GM12878 (cell line): Measurements from ENCODE around the gene CFAP299.

Experiments
- CREB1 ChIP-seq: IDR thresholded peaks from 2 replicates; pipeline ENCODE4 v1.6.1; 2012; ENCODE audit warnings: low read depth, mild to moderate bottlenecking, inconsistent platforms
- EP300 ChIP-seq, 2 experiments: fragments of 150-350 bp in 1 of 2; IDR thresholded peaks; 2 replicates each; pipeline ENCODE4 v1.6.1; 2011 to 2012; ENCODE audit warnings: low read depth in 2 of 2, low read length in 2 of 2, borderline replicate concordance in 1 of 2, improper control_type of control experiment in 1 of 2, inconsistent platforms in 1 of 2; ENCODE audit not compliant: control insufficient read depth in 1 of 2
- EZH2 ChIP-seq: IDR thresholded peaks from 2 replicates; pipeline ENCODE4 v1.6.1; 2012; ENCODE audit warnings: low read depth, mild to moderate bottlenecking, control low read depth, inconsistent platforms, low read length, borderline replicate concordance; ENCODE audit not compliant: control insufficient read depth
- HDGF ChIP-seq: fragments of 450-650 bp; IDR thresholded peaks from 2 replicates; pipeline ENCODE4 v1.6.1; 2016; ENCODE audit warnings: antibody characterized with exemption
- NFIC ChIP-seq: IDR thresholded peaks from 2 replicates; pipeline ENCODE4 v1.6.1; 2012; ENCODE audit warnings: low read depth, mild to moderate bottlenecking, inconsistent platforms, low read length, moderate library complexity
- POLR2AphosphoS5 ChIP-seq: IDR thresholded peaks from 2 replicates; pipeline ENCODE4 v1.6.1; 2011; ENCODE audit warnings: mild to moderate bottlenecking, low read length, inconsistent platforms
- SREBF2 ChIP-seq: IDR thresholded peaks from 2 replicates; pipeline ENCODE4 v1.6.1; 2012; ENCODE audit warnings: mild to moderate bottlenecking, low read length
- TARDBP ChIP-seq: IDR thresholded peaks from 2 replicates; pipeline ENCODE4 v1.6.1; 2016; ENCODE audit warnings: borderline replicate concordance
- TF ChIP-seq, protein P1 (sequence below): fragments of 450-650 bp; IDR thresholded peaks from 2 replicates; pipeline ENCODE4 v1.6.1; 2017; ENCODE audit warnings: mild to moderate bottlenecking
- TF ChIP-seq, protein P2 (sequence below): IDR thresholded peaks from 2 replicates; pipeline ENCODE4 v1.6.1; 2011; ENCODE audit warnings: low read depth, mild to moderate bottlenecking, low read length, moderate library complexity, borderline replicate concordance; ENCODE audit errors: extremely low read depth
- TF ChIP-seq, protein P3 (sequence below), 3 experiments: IDR thresholded peaks in 2 of 3; conservative IDR thresholded peaks in 1 of 3; 2 replicates each; pipeline ENCODE4 v1.5.1; 2011; ENCODE audit warnings: low read depth in 3 of 3, low read length in 3 of 3, mild to moderate bottlenecking in 3 of 3, control low read depth in 2 of 3, moderate library complexity in 2 of 3, inconsistent platforms in 1 of 3, mixed read lengths in 1 of 3; ENCODE audit not compliant: control insufficient read depth in 2 of 3, insufficient read depth in 1 of 3; ENCODE audit errors: extremely low read depth in 1 of 3
- TF ChIP-seq, protein P4 (sequence below): IDR thresholded peaks from 2 replicates; pipeline ENCODE4 v1.6.1; 2011; ENCODE audit warnings: low read depth, low read length, improper control_type of control experiment, borderline replicate concordance
- TF ChIP-seq, protein P5 (sequence below): IDR thresholded peaks from 2 replicates; pipeline ENCODE4 v1.6.1; 2012; ENCODE audit warnings: low read depth, low read length, improper control_type of control experiment

DNA sequence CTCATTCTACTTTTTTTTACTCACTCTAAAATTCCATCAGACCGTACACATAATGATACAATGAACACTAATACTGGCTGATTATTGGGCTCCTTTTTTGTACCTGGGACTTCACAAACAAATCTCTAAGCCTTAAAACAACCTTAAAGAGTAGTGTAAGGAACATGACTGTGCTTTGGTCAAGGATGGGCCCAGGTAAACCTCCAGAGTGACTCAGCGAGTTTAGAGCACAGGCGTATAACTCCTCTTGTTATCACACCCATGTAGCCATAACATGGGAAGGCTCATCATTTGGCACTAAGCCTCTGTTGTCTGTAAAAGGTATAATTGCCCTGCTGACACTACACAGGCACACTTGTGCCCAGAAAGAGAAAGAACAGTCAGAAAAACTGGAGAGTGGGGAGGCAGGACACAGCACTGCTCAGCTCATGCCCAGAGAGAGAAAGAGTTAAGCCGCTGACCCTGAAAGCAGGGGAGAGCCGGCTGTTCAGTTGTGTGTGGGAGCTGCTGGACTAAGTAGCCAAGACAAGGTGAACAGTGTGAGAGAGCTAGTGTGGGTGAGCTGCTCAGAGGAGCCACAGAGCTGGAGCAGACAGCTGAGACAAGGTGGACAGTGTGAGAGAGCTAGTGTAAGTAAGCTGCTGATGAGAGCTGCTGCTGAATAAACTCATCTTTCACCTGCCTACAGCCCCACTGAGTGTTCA, 375.4 kb downstream of the CFAP299 start:
- TF ChIP-seq, protein P1, sequence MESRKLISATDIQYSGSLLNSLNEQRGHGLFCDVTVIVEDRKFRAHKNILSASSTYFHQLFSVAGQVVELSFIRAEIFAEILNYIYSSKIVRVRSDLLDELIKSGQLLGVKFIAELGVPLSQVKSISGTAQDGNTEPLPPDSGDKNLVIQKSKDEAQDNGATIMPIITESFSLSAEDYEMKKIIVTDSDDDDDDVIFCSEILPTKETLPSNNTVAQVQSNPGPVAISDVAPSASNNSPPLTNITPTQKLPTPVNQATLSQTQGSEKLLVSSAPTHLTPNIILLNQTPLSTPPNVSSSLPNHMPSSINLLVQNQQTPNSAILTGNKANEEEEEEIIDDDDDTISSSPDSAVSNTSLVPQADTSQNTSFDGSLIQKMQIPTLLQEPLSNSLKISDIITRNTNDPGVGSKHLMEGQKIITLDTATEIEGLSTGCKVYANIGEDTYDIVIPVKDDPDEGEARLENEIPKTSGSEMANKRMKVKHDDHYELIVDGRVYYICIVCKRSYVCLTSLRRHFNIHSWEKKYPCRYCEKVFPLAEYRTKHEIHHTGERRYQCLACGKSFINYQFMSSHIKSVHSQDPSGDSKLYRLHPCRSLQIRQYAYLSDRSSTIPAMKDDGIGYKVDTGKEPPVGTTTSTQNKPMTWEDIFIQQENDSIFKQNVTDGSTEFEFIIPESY = no peak
- TF ChIP-seq EP300 (IDR thresholded peaks at IDR 0.05; ENCODE audit: borderline replicate concordance in 1 of 2, control insufficient read depth in 1 of 2, low read depth in 2 of 2, low read length in 2 of 2) (no peak), TARDBP (no peak), HDGF (no peak), EZH2 (no peak), POLR2AphosphoS5 (no peak), CREB1 (no peak), NFIC (no peak), SREBF2 (no peak)
- TF ChIP-seq, protein P2, sequence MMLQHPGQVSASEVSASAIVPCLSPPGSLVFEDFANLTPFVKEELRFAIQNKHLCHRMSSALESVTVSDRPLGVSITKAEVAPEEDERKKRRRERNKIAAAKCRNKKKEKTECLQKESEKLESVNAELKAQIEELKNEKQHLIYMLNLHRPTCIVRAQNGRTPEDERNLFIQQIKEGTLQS = no peak
- TF ChIP-seq, protein P3, sequence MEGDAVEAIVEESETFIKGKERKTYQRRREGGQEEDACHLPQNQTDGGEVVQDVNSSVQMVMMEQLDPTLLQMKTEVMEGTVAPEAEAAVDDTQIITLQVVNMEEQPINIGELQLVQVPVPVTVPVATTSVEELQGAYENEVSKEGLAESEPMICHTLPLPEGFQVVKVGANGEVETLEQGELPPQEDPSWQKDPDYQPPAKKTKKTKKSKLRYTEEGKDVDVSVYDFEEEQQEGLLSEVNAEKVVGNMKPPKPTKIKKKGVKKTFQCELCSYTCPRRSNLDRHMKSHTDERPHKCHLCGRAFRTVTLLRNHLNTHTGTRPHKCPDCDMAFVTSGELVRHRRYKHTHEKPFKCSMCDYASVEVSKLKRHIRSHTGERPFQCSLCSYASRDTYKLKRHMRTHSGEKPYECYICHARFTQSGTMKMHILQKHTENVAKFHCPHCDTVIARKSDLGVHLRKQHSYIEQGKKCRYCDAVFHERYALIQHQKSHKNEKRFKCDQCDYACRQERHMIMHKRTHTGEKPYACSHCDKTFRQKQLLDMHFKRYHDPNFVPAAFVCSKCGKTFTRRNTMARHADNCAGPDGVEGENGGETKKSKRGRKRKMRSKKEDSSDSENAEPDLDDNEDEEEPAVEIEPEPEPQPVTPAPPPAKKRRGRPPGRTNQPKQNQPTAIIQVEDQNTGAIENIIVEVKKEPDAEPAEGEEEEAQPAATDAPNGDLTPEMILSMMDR (IDR thresholded peaks at IDR 0.05 in 2 of 3, conservative IDR thresholded peaks at IDR 0.05 in 1 of 3; ENCODE audit: control insufficient read depth in 2 of 3, extremely low read depth in 1 of 3, insufficient read depth in 1 of 3, low read depth in 3 of 3, low read length in 3 of 3) = no peak
- TF ChIP-seq, protein P4, sequence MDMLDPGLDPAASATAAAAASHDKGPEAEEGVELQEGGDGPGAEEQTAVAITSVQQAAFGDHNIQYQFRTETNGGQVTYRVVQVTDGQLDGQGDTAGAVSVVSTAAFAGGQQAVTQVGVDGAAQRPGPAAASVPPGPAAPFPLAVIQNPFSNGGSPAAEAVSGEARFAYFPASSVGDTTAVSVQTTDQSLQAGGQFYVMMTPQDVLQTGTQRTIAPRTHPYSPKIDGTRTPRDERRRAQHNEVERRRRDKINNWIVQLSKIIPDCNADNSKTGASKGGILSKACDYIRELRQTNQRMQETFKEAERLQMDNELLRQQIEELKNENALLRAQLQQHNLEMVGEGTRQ = no peak
- TF ChIP-seq, protein P5, sequence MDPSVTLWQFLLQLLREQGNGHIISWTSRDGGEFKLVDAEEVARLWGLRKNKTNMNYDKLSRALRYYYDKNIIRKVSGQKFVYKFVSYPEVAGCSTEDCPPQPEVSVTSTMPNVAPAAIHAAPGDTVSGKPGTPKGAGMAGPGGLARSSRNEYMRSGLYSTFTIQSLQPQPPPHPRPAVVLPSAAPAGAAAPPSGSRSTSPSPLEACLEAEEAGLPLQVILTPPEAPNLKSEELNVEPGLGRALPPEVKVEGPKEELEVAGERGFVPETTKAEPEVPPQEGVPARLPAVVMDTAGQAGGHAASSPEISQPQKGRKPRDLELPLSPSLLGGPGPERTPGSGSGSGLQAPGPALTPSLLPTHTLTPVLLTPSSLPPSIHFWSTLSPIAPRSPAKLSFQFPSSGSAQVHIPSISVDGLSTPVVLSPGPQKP = no peak
